HepG2 (cell line): Measurements from ENCODE around the gene SCUBE1. TPM values are rescaled to one million over a fixed set of nuclear protein-coding genes. Genes with fewer than 3 reads are reported as not detected.

ENCODE experiments used
- ATAC-seq: fragments of 200-7000 bp; cut with Tn5 transposase; 3 replicates; pipeline ENCODE4 v1.9.1; 2020; ENCODE audit warnings: mild to moderate bottlenecking, moderate library complexity
- BruUV-seq: library from RNA; stranded (reverse); fragments of 400-500 nt; replicated peaks from 2 replicates; lab custom pipeline; 2021; lab: Mats Ljungman, UMichigan
- CTCF ChIA-PET: fragments of 300-600 bp; formaldehyde crosslinking; extraction: SDS; loops from one replicate; lab custom pipeline; 2021; ENCODE audit warnings: low total read pairs, inconsistent platforms, low intra/inter-chr PET ratio; lab: Yijun Ruan, JAX
- POLR2A ChIA-PET: fragments of 350-600 bp; sonication (Branson Sonifier 250); formaldehyde crosslinking; loops from one replicate; lab custom pipeline; 2020; ENCODE audit warnings: antibody characterized with exemption, inconsistent platforms; lab: Yijun Ruan, JAX
- DNase-seq: peaks from one replicate; pipeline ENCODE4 v3.0.0-alpha.2; 2015; ENCODE audit warnings: low spot score
- FAIRE-seq: peaks from 3 replicates; lab custom pipeline; 2011; peaks lifted over from hg19 to GRCh38; lab: Jason Lieb, UNC
- H2AFZ ChIP-seq: one replicate; pipeline ENCODE4 v1.6.1; 2011; ENCODE audit warnings: low read length, inconsistent platforms
- H3K27ac ChIP-seq: fragments of 300-600 bp; 3 replicates; pipeline ENCODE4 v1.8.0; 2011; ENCODE audit warnings: mixed run types, mild to moderate bottlenecking, mixed read lengths, low read length, inconsistent platforms; ENCODE audit not compliant: insufficient read depth; ENCODE audit errors: extremely low read length
- H3K27me3 ChIP-seq, 2 experiments: fragments of 200-600 bp in 1 of 2; 2 replicates in 1 of 2; 3 replicates in 1 of 2; pipeline versions ENCODE4 v1.6.0 to v1.8.0; 2011; ENCODE audit warnings: low read length in 2 of 2, mild to moderate bottlenecking in 2 of 2, moderate library complexity in 2 of 2, inconsistent platforms in 1 of 2; ENCODE audit not compliant: insufficient read depth in 2 of 2, control insufficient read depth in 1 of 2
- H3K36me3 ChIP-seq, 2 experiments: fragments of 200-600 bp in 1 of 2; replicated peaks in 1 of 2; 2 replicates in 1 of 2; 3 replicates in 1 of 2; pipeline versions ENCODE4 v1.5.1 to v1.8.0; 2011; ENCODE audit warnings: low read length in 2 of 2, inconsistent platforms in 1 of 2; ENCODE audit not compliant: insufficient read depth in 2 of 2, control insufficient read depth in 1 of 2
- H3K4me1 ChIP-seq: 2 replicates; pipeline ENCODE4 v1.5.1; 2012; ENCODE audit warnings: low read length, inconsistent platforms; ENCODE audit not compliant: insufficient read depth
- H3K4me2 ChIP-seq: 2 replicates; pipeline ENCODE4 v1.6.0; 2011; ENCODE audit warnings: low read depth, low read length, inconsistent platforms
- H3K4me3 ChIP-seq, 3 experiments: fragments of 200-600 bp in 1 of 3; sonication (generic), shearing (Covaris generic) in 1 of 3; replicated peaks in 1 of 3; 2 replicates each; pipeline ENCODE4 v1.5.1; 2011 to 2016; ENCODE audit warnings: low read length in 3 of 3, inconsistent platforms in 2 of 3, low read depth in 2 of 3, mild to moderate bottlenecking in 2 of 3, control low read depth in 1 of 3, mixed read lengths in 1 of 3; ENCODE audit not compliant: insufficient read depth in 1 of 3
- H3K79me2 ChIP-seq: one replicate; pipeline ENCODE4 v1.6.1; 2011; ENCODE audit warnings: low read length, inconsistent platforms; ENCODE audit not compliant: insufficient read depth
- H3K9ac ChIP-seq: 2 replicates; pipeline ENCODE4 v1.6.0; 2011; ENCODE audit warnings: mild to moderate bottlenecking, low read depth, low read length, inconsistent platforms; ENCODE audit not compliant: insufficient read depth
- H3K9me3 ChIP-seq: 2 replicates; pipeline ENCODE4 v1.5.1; 2012; ENCODE audit warnings: mild to moderate bottlenecking, low read length
- H4K20me1 ChIP-seq: 2 replicates; pipeline ENCODE4 v1.6.0; 2011; ENCODE audit warnings: inconsistent platforms, mild to moderate bottlenecking, low read length, moderate library complexity; ENCODE audit not compliant: insufficient read depth
- ATF5 ChIP-seq: sonication (generic); formaldehyde crosslinking; IDR thresholded peaks from 2 replicates; pipeline ENCODE4 v1.4.0; 2020; ENCODE audit warnings: mild to moderate bottlenecking, low read depth, missing genetic modification reagents
- CCDC6 ChIP-seq: sonication (generic); formaldehyde crosslinking; IDR thresholded peaks from 2 replicates; pipeline ENCODE4 v1.8.1; 2022; ENCODE audit warnings: mild to moderate bottlenecking, missing genetic modification reagents, moderate library complexity
- GATAD2A ChIP-seq: IDR thresholded peaks from 2 replicates; pipeline ENCODE4 v1.6.1; 2016
- HNF4A ChIP-seq: sonication (generic); formaldehyde crosslinking; IDR thresholded peaks from 2 replicates; pipeline ENCODE4 v1.4.0; 2020; ENCODE audit warnings: missing genetic modification reagents
- HNF4G ChIP-seq, 2 experiments: sonication (generic) in 1 of 2; formaldehyde crosslinking in 1 of 2; IDR thresholded peaks; 2 replicates each; pipeline versions ENCODE4 v1.4.0 to v1.6.1; 2011 to 2020; ENCODE audit warnings: borderline replicate concordance in 2 of 2, low read depth in 2 of 2, mild to moderate bottlenecking in 2 of 2, low read length in 1 of 2, missing genetic modification reagents in 1 of 2, moderate library complexity in 1 of 2
- HOMEZ ChIP-seq: IDR thresholded peaks from 2 replicates; pipeline ENCODE4 v1.6.1; 2016; ENCODE audit warnings: low read depth
- NRL ChIP-seq: sonication (generic); formaldehyde crosslinking; IDR thresholded peaks from 2 replicates; pipeline ENCODE4 v1.5.0; 2020; ENCODE audit warnings: missing genetic modification reagents, mild to moderate bottlenecking, moderate library complexity, borderline replicate concordance
- RARA ChIP-seq: IDR thresholded peaks from 2 replicates; pipeline ENCODE4 v1.6.1; 2016; ENCODE audit warnings: missing genetic modification reagents, missing compliant biosample characterization
- TGIF2 ChIP-seq: IDR thresholded peaks from 2 replicates; pipeline ENCODE4 v1.6.1; 2016; ENCODE audit warnings: control low read depth, missing compliant biosample characterization
- USF2 ChIP-seq, 2 experiments: sonication (generic) in 1 of 2; formaldehyde crosslinking in 1 of 2; IDR thresholded peaks; 2 replicates each; pipeline versions ENCODE4 v1.5.1 to v1.6.1; 2011 to 2020; ENCODE audit warnings: borderline replicate concordance in 1 of 2, low read depth in 1 of 2, low read length in 1 of 2, mild to moderate bottlenecking in 1 of 2, missing genetic modification reagents in 1 of 2, moderate library complexity in 1 of 2
- ZNF644 ChIP-seq: IDR thresholded peaks from 2 replicates; pipeline ENCODE4 v1.6.1; 2016; ENCODE audit warnings: low read depth
- ZNF816 ChIP-seq: sonication (generic); formaldehyde crosslinking; IDR thresholded peaks from 2 replicates; pipeline ENCODE4 v1.8.0; 2022; ENCODE audit warnings: missing genetic modification reagents, mild to moderate bottlenecking, borderline replicate concordance
- ZNF878 ChIP-seq: sonication (generic); formaldehyde crosslinking; IDR thresholded peaks from 2 replicates; pipeline ENCODE4 v1.8.1; 2023; ENCODE audit warnings: mild to moderate bottlenecking, missing genetic modification reagents, moderate library complexity
- WGBS: methylation state at CpG from one replicate; pipeline ENCODE4 v1.1.6; 2017; ENCODE audit warnings: low lambda C conversion rate; 5-methylcytosine and 5-hydroxymethylcytosine counted together
- in situ Hi-C: cut with HindIII; loops from 2 replicates; pipeline ENCODE4 v1.10.0; 2017; ENCODE audit warnings: low pct_unique_long_range_greater_than_20kb; ENCODE audit not compliant: extremely low pct_ligation_motif_present
- intact Hi-C: fragments of 100-400 bp; cut with micrococcal nuclease; formaldehyde crosslinking; loops from one replicate; pipeline ENCODE4 v1.10.0; 2022; ENCODE audit not compliant: unreplicated experiment
- polyA plus RNA-seq, 8 experiments: library from polyadenylated mRNA; depleted of rRNA in 3 of 8; stranded (reverse) in 7 of 8; unstranded in 1 of 8; fragments of >200 nt; fragmentation: Illumina TruSeq in 4 of 8; extraction: Trizol in 4 of 8; gene quantifications; 2 replicates each; pipeline versions ENCODE4 v1.2.1 to v1.2.3, GENCODE V29; 2011 to 2016; ENCODE audit warnings: low read depth in 4 of 8, missing spikeins in 1 of 8, mixed read lengths in 1 of 8; ENCODE audit not compliant: insufficient read depth in 1 of 8
- total RNA-seq, 5 experiments: library from RNA; depleted of rRNA; stranded (reverse); fragments of >200 nt; fragmentation: Illumina TruSeq; extraction: Trizol; gene quantifications; 2 replicates each; pipeline ENCODE4 v1.2.3, GENCODE V29; 2016; ENCODE audit warnings: low read depth in 1 of 5

Gene SCUBE1
- total and polyA plus RNA-seq, 2 of the 13 experiments (the other 11 are each of a cell fraction or from before 2014, with no cell fraction given), result under 0.01 to 0.05 TPM

- Histone ChIP-seq H3K27me3 (peaks cover 0 to 32% of the 10 kb centered on the region in 2 experiments; a peak in 4 of 5 replicates), H3K4me1 (peaks cover 79% of the 10 kb centered on the region), H3K9ac (no peak overlapping the region), H4K20me1 (no peaks in the 10 kb centered on the region), H3K4me3 (peak overlapping the region in 1 of 3 experiments; percentile 13; a peak in 1 of 6 replicates), H3K27ac (no peak overlapping the region), H3K36me3 (no peaks in the 10 kb centered on the region), H3K79me2 (no peaks in the 10 kb centered on the region), H3K4me2 (peak overlapping the region; percentile 44), H3K9me3 (no peaks in the 10 kb centered on the region), H2AFZ (no peak overlapping the region)
- TF ChIP-seq ATF5 (CRISPR knock-in tag) (no peak), TGIF2 (CRISPR knock-in tag) (peak; percentile 20; the same call in 1 of the 2 replicates), RARA (CRISPR knock-in tag) (peak; percentile 33; the same call in 1 of the 2 replicates), USF2 (IDR thresholded peaks at IDR 0.05; ENCODE audit: low read depth, low read length) (no peak), USF2 (CRISPR knock-in tag; IDR thresholded peaks at IDR 0.05; ENCODE audit: borderline replicate concordance) (peak; percentile 72; the same call in 1 of the 2 replicates), NRL (CRISPR knock-in tag) (peak; percentile 47; the same call in 1 of the 2 replicates), HNF4A (peak; percentile 46; the same call in 1 of the 2 replicates), HOMEZ (CRISPR knock-in tag) (no peak), HNF4G (IDR thresholded peaks at IDR 0.05; ENCODE audit: borderline replicate concordance, low read depth, low read length) (peak; percentile 61), HNF4G (CRISPR knock-in tag; IDR thresholded peaks at IDR 0.05; ENCODE audit: borderline replicate concordance, low read depth) (no peak), CCDC6 (CRISPR knock-in tag) (0 out of 2 replicates have a peak, but pooled peaks have one; percentile 26), GATAD2A (CRISPR knock-in tag) (peak; percentile 32; the same call in 1 of the 2 replicates), ZNF644 (0 out of 2 replicates have a peak, but pooled peaks have one; percentile 23), ZNF878 (no peak), ZNF816 (CRISPR knock-in tag) (no peak)
- FAIRE-seq, result no peak
- no TSS peak for BruUV-seq
- intact Hi-C loops, result no loop called here
- ChIA-PET POLR2A (no interaction called here), CTCF (no interaction called here)
- no peak for ATAC-seq
- WGBS, result 40% methylated on average over 18 of the region's 22 CpGs
- no peak for DNase-seq
- in situ Hi-C loops, result loop anchor here (10.0 kb wide), 1 partner anchor 109 kb away; the partner anchor contains the start of gene SCUBE1
Measured at GRCh38 chr22:43235445-43236409, 107.4 kb downstream of the SCUBE1 start.
